ENCODE data around the gene RAB26.
"Not testable (repeated sequence)": the region's sequence is repeated elsewhere in the genome, so short reads cannot be mapped to it uniquely, and the experiment has no call there.

RAB26 gene

GRCh38 chr16:2147981-2148671, at the start of gene RAB26:
Gene RAB26 (plus strand): TSS chr16:2148625. CDS start chr16:2148784, 159 bp downstream.
- no peak for TF ChIP-seq CTCF (IDR thresholded peaks at IDR 0.05; ENCODE audit: low read depth, low read length, missing control alignments)
- in situ Hi-C loops (cut with HindIII; ENCODE audit: low pct_ligation_motif_present, low sequenced_read_pairs), result no loop called here
- Histone ChIP-seq H3K27me3 (replicated peaks) (no peaks in the 10 kb centered on the region), H3K4me3 (ENCODE audit: low read depth, low read length) (peak within 1 kb of the TSS; percentile 40), H3K36me3 (replicated peaks) (peaks cover 19% of the 10 kb centered on the region), H3K27ac (no peak within 1 kb of the TSS)
- no peak for DNase-seq

- H3K27ac ChIP-seq; H3K4me3 ChIP-seq (ENCODE audit: low read depth, low read length); DNase-seq; H3K27me3 ChIP-seq (replicated peaks); in situ Hi-C loops (cut with HindIII; ENCODE audit: low pct_ligation_motif_present, low sequenced_read_pairs): not testable (repeated sequence)
- H3K36me3 ChIP-seq (replicated peaks), result peaks cover 35% of the 10 kb centered on the region
These were observed 46.8 kb upstream of the RAB26 start for GRCh38 chr16:2101581-2101980.

- DNase-seq, result no peak
- H3K27ac ChIP-seq, result no peak overlapping the region
- in situ Hi-C loops (cut with HindIII; ENCODE audit: low pct_ligation_motif_present, low sequenced_read_pairs), result no loop called here
- peaks cover 30% of the 10 kb centered on the region for H3K36me3 ChIP-seq (replicated peaks)
- H3K4me3 ChIP-seq (ENCODE audit: low read depth, low read length), result no peak overlapping the region
- TF ChIP-seq CTCF (IDR thresholded peaks at IDR 0.05; ENCODE audit: low read depth, low read length, missing control alignments), result no peak
- H3K27me3 ChIP-seq (replicated peaks), result no peaks in the 10 kb centered on the region
These were observed 46.0 kb upstream of the RAB26 start for GRCh38 chr16:2102471-2102870.

GRCh38 chr16:2104464-2104863, 44.0 kb upstream of the RAB26 start:
- H3K36me3 ChIP-seq (replicated peaks), result peaks cover 43% of the 10 kb centered on the region

GRCh38 chr16:2105291-2105690, 43.1 kb upstream of the RAB26 start:
- in situ Hi-C loops (cut with HindIII; ENCODE audit: low pct_ligation_motif_present, low sequenced_read_pairs); DNase-seq; H3K4me3 ChIP-seq (ENCODE audit: low read depth, low read length); H3K27ac ChIP-seq; H3K27me3 ChIP-seq (replicated peaks): not testable (repeated sequence)
- peaks cover 43% of the 10 kb centered on the region for H3K36me3 ChIP-seq (replicated peaks)

More at GRCh38 chr16:2104464-2104863, 44.0 kb upstream of the RAB26 start:
- DNase-seq; H3K27me3 ChIP-seq (replicated peaks); in situ Hi-C loops (cut with HindIII; ENCODE audit: low pct_ligation_motif_present, low sequenced_read_pairs); H3K4me3 ChIP-seq (ENCODE audit: low read depth, low read length); H3K27ac ChIP-seq: not testable (repeated sequence)

- H3K4me3 ChIP-seq (ENCODE audit: low read depth, low read length); DNase-seq; H3K27me3 ChIP-seq (replicated peaks); H3K27ac ChIP-seq; in situ Hi-C loops (cut with HindIII; ENCODE audit: low pct_ligation_motif_present, low sequenced_read_pairs): not testable (repeated sequence)
- peaks cover 45% of the 10 kb centered on the region for H3K36me3 ChIP-seq (replicated peaks)
These were observed 42.7 kb upstream of the RAB26 start for GRCh38 chr16:2105769-2106168.

GRCh38 chr16:2106211-2106610, 42.2 kb upstream of the RAB26 start:
- peaks cover 50% of the 10 kb centered on the region for H3K36me3 ChIP-seq (replicated peaks)
- H3K27ac ChIP-seq; H3K4me3 ChIP-seq (ENCODE audit: low read depth, low read length); in situ Hi-C loops (cut with HindIII; ENCODE audit: low pct_ligation_motif_present, low sequenced_read_pairs); DNase-seq; H3K27me3 ChIP-seq (replicated peaks): not testable (repeated sequence)

- peak; percentile 20 for TF ChIP-seq CTCF (IDR thresholded peaks at IDR 0.05; ENCODE audit: low read depth, low read length, missing control alignments)
- H3K36me3 ChIP-seq (replicated peaks), result peaks cover 51% of the 10 kb centered on the region
- in situ Hi-C loops (cut with HindIII; ENCODE audit: low pct_ligation_motif_present, low sequenced_read_pairs); H3K27me3 ChIP-seq (replicated peaks); H3K4me3 ChIP-seq (ENCODE audit: low read depth, low read length): not testable (repeated sequence)
- DNase-seq, result peak; percentile 92
- H3K27ac ChIP-seq, result peak overlapping the region; percentile 86
These were observed 41.2 kb upstream of the RAB26 start for GRCh38 chr16:2107121-2107790.

GRCh38 chr16:2107791-2108125, 40.7 kb upstream of the RAB26 start:
- DNase-seq; H3K4me3 ChIP-seq (ENCODE audit: low read depth, low read length); H3K27me3 ChIP-seq (replicated peaks); in situ Hi-C loops (cut with HindIII; ENCODE audit: low pct_ligation_motif_present, low sequenced_read_pairs): not testable (repeated sequence)
- Histone ChIP-seq H3K36me3 (replicated peaks) (peaks cover 50% of the 10 kb centered on the region), H3K27ac (peak overlapping the region; percentile 86)

GRCh38 chr16:2108446-2109270, 39.8 kb upstream of the RAB26 start:
- H3K27me3 ChIP-seq (replicated peaks); in situ Hi-C loops (cut with HindIII; ENCODE audit: low pct_ligation_motif_present, low sequenced_read_pairs); DNase-seq; H3K4me3 ChIP-seq (ENCODE audit: low read depth, low read length); H3K27ac ChIP-seq: not testable (repeated sequence)
- peaks cover 48% of the 10 kb centered on the region for H3K36me3 ChIP-seq (replicated peaks)

- H3K27me3 ChIP-seq (replicated peaks); DNase-seq; H3K4me3 ChIP-seq (ENCODE audit: low read depth, low read length); H3K27ac ChIP-seq; in situ Hi-C loops (cut with HindIII; ENCODE audit: low pct_ligation_motif_present, low sequenced_read_pairs): not testable (repeated sequence)
- H3K36me3 ChIP-seq (replicated peaks), result peaks cover 52% of the 10 kb centered on the region
These were observed 39.2 kb upstream of the RAB26 start for GRCh38 chr16:2109271-2109580.
